Left colon (tissue), 2 donors: ENCODE measurements around the gene CLCNKA. TPM values are rescaled to one million over a fixed set of nuclear protein-coding genes. Genes with fewer than 3 reads are reported as not detected.
"Not testable (repeated sequence)": the region's sequence is repeated elsewhere in the genome, so short reads cannot be mapped to it uniquely, and the experiment has no call there.

Experiments used
- ATAC-seq: fragments of 200-7000 bp; cut with Tn5 transposase; one replicate; pipeline ENCODE4 v1.9.1; 2020; ENCODE audit warnings: mild to moderate bottlenecking, moderate library complexity
- DNase-seq, 2 donors: peaks; one replicate each; pipeline ENCODE4 v3.0.0-alpha.2; 2020
- intact Hi-C, 2 donors: fragments of 100-400 bp; cut with DNase I in 1 of 2; cut with micrococcal nuclease in 1 of 2; formaldehyde crosslinking; loops; one replicate each; pipeline versions ENCODE4 v1.11.2 to v1.14.0; 2022; cut with DNase I, micrococcal nuclease
- total RNA-seq, 2 donors: library from RNA; stranded (reverse); fragmentation: NEBNext Ultra II Directional; extraction: Animal tissue kit (Norgen Biotek cat#: 25700); gene quantifications; one replicate each; pipeline ENCODE4 v1.2.1, GENCODE V29; 2021
- donor health status: DM: no; HTN: no; CAD: no.
- donor health status: DM: yes; HTN: yes; CAD: no.

CLCNKA gene
- total RNA-seq, 2 donors from 2014 or later: 0.73 to 1.7 TPM

DNA sequence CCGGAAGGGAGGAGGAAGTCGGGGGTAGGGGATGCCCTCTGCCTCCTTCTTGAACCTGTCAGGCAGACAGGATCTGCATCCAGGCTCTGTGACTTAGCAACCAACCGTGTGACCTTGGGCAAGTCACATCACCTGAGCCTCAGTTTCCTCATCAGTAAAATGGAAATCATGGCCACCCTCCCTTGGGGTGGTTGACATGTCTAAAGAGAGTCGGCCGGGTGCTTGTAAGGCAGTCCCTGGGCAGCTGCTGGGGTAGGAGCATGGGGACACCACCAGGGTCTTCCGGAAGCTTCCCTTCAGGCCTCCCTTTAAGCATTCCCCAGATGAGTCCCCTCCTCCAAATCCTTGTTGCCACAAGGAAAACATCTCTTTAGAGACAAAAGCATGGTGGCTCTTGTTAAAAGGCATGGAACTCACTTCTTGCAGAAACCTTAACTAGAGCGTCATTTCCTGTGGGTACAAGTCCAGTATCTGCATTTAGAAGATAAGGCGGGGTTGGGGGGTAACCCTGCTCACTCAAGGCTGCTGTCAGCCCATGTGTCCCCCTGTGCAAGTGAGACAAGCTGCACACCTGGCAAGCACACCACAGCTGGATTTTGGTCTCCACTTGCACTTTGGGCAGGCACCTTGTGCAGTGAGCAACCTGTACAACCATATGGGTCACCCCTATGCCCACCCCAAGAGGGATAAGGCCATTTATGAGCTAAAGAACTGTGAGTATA, 32.1 kb downstream of the CLCNKA start:
- ATAC-seq (no peak), DNase-seq (no peak)
- intact Hi-C loops: loop anchor here in 1 of 2 donors (10.0 kb wide), 1 partner anchor 249 kb away; the partner anchor contains the start of gene UQCRHL

DNA sequence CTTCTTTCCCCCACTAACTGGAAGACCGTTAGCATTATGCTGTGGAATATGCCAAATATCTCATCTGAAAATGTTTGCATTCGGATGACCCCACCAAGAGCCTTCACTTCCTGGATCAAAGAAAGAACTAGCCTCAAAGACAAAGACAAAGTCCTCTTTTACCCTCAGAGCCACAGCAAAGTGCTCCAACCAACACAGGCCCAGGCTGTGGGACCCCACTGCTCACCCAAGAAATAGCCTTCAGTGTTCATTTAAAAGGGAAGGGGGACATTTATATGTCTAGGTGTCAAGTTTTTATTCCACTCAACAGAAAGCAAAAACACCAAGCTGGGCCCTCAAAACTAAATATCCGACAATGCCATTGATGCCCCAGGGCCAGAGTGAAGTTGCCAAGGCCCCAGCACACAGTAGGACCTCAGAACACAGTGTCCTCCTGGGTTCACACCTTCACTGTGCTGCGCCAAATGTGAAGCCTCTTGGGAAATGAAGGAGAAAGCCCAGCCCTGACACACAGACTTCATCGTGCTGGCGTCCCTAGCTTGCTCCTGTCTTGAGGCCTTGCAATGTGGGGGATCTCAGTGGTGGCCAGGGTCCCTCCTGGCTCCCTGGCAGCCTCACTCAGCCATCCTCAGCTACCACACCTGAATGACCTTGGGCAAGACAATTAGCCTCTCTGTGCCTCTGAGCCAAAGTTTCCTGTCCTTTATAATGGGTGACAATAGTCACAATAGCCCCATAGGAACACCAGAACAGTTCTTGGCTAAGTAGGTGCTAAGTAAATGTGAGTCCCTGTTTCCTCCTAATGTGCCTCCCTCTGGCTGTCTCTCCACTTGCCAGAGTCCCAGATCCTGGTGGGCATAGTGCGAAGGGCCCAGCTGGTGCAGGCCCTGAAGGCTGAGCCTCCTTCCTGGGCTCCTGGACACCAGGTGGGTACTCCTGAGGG, 33.0 kb downstream of the CLCNKA start:
- no peak for DNase-seq
- intact Hi-C loops: loop anchor here (5.0 to 10.0 kb wide), 2 partner anchors 48 to 250 kb away; partner anchors contain the start of gene UQCRHL (in 1 of the 2)
- ATAC-seq: no peak

DNA sequence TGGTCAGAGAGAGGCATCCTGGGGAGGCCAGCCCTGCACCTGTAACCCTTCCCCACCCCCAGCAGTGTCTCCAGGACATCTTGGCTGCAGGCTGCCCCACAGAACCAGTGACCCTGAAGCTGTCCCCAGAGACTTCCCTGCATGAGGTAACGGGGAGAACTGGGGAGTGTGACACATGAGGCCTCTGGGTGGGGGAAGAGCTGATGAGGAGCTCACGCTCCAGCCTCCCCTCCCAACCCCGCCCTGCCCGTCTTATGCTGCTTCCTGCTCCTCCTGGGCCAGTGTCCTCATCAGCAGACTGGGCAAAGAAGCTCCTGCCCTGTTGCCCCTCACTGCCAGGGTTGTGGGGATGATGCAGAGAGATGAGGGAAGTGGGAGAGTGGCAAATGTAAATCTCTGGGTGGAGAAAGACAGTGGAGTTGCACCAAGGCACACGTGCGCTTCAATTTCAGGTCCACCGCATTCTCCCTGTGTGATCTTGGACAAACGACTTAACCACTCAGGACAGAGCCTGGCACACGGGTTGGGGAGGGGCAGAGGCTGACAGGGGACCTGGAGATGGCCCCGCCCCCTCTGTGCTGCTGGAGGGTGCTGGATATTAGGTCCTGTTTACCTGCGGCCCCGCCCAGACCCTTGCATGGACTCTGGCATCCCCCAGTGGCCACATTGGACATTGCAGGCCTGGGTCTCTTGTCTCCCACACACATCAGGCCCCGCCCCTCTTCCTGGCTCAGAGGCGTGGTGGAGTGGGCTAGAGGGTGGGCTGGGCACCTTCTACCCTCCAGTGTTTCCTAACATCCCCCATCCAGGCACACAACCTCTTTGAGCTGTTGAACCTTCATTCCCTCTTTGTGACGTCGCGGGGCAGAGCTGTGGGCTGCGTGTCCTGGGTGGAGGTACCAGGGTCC, 34.0 kb downstream of the CLCNKA start:
- DNase-seq (peak; percentile 82 to 92), ATAC-seq (peak; percentile 93)
- intact Hi-C loops: loop anchor here (5.0 to 10.0 kb wide), 2 partner anchors 49 to 251 kb away; partner anchors contain the start of gene UQCRHL (in 1 of the 2)

DNA sequence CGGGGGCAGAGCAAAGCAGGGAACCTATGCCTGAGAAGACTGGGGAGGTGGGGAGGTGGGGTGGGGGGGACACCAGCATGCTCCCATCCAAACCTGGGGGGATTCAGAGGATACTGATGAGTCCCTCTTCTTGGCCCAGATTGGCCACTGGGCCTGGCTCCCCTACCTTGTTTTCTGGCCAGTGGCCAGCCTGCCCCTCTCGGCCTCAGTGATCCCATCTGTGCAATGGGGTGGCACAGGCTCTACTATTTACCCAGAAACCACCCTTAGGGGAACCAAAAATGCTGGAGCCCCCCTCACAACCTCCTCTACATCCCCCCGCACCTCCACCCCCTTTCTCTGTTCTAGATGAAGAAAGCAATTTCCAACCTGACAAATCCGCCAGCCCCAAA, 34.7 kb downstream of the CLCNKA start:
- intact Hi-C loops: loop anchor here (5.0 to 10.0 kb wide), 2 partner anchors 49 to 252 kb away; partner anchors contain the start of gene UQCRHL (in 1 of the 2)
- not testable (repeated sequence) for DNase-seq, ATAC-seq

DNA sequence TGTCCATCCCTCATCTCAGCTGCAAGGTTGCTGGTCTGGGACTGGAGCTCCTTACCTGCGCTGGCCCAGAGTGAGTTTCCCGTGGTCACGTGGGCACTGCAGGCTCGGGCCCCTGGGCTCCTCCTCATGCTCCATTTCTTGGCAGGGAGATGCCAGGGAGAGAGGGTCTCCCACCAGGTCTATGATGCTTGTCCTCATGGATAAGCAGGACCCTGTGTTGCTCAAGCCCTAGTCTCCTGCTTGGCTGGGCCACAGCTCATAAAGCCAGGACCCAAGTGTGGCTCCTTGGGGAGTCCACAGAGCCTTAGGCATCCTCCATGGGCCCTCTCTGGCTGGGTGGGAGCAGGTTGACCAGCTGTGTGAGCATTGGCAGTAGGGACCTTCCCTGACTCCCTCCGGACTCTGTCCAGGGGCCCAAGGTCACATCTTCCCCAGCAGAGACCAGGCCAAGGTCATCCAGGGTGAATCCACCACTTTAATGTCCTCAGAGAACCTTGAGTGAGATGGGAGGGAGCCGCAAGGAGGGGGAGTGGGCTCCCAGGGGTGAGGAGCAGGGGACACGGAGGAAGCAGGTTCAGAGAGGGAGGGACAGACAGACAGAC, 35.6 kb downstream of the CLCNKA start:
- not testable (repeated sequence) for ATAC-seq
- intact Hi-C loops: loop anchor here (5.0 to 10.0 kb wide), 2 partner anchors 50 to 253 kb away; partner anchors contain the start of gene UQCRHL (in 1 of the 2)

DNA sequence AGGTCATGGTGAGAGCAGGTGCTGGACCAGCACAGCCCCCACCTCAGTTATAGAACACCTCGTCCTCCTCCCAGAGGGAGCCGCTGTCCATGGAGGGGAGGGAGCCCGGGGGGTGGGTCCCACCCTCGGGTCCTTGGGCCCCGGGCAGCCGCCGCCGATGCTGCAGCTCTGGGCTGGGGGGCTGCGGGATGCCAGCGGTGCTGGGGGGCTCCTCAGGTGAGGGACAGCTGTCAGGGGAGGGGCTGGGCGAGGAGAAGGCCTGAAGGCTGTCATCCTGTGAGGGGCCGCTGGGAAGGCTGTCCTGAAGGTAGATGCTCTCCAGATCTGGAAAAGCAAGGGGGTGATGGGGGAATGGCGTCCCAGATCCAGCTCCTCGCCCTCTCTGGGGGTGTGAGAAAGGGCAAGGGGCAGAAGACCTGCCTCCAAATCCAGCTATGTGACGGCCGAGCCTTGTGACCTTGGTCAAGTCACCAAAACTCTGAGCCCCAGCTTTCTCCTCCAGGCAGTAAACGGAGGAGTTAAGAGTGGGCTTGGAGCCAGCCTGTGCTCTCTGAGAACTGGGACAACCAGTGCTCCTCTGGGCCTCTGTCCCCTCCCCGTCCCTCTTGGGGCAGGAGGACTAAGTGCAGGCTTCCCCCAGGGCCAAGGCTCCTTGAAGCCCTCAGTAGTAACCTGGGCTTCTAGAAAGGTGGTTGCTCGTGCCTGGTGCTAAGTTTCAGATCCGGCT, 36.7 kb downstream of the CLCNKA start:
- not testable (repeated sequence) for DNase-seq, ATAC-seq
- intact Hi-C loops: loop anchor here (5.0 to 10.0 kb wide), 2 partner anchors 51 to 254 kb away; partner anchors contain the start of gene UQCRHL (in 1 of the 2)

More for the DNA sequence above, 35.6 kb downstream of the CLCNKA start:
- DNase-seq: not testable (repeated sequence)

DNA sequence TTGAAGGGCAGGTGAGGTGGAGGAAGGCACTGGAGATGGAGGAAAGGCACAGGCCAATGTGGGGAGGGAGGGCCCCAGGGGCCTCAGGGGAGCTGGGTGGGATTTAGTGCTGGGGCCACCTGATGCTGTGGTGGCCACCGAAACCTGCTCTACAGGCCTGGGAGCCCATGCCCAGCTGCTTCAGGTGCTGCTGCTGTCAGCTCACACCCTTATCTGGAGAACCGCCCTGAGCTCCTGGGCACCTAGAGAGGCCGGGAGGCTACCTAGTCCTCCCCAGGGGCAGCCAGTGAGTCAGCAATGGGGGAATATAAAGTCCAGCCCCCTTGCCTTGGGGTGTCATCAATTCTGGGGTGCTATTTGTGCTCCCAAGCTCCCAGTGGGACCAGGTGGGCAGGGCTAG, 39.4 kb downstream of the CLCNKA start:
- ATAC-seq (no peak), DNase-seq (no peak)
- intact Hi-C loops: no loop called here

DNA sequence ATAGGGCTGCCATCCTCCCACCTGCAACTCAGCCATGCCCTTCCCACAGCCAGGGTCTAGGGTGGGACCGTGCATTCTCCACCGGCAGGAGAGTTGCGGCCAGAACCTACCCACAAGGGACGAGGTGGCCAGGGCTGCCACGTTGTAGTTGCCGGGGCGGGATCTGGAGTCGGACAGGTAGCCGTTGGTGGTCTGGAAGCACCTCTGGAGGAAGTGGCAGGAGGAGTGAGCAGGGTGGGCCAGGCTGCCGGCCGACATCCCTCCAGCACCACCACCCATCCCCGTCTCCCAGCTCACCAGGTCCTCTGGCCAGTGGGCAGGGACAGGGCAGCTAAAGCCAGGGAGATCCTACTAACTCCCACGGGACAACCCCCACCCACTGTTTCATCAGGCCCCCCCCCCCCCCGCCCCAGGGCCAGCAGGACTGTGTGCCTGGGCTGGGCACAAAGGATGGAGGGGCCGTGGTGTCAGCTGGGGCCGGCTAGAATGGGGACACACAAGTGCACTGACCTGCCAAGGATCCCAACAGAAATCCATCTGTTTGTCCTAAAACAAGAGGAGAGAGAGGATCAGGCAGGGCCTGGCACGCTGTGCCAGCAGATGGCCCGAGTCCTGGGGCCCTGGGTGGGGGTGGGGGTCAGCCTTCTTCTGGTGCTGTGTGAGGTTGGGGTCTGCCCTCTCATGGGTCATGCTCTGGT, 40.3 kb downstream of the CLCNKA start:
- DNase-seq, intact Hi-C loops, ATAC-seq: not testable (repeated sequence)

DNA sequence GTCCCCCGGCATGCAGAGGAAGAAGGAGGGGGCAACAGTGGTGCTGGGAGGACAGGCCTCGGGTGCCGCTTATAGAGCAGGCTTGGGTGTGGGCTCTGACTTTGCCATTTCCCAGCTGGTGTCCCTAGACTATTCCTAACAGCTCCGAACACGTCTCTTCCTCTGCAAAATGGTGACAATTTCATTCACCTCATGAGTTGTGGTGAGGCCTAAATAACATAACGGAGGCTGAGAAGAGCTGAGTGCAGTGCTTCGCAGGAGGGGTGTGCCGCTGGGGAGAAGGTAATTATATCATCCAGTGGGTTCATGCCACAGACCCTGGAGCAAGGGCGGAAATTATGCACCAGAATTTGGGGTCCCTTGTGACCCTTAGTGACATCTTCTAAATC, 40.8 kb downstream of the CLCNKA start:
- intact Hi-C loops, ATAC-seq, DNase-seq: not testable (repeated sequence)

DNA sequence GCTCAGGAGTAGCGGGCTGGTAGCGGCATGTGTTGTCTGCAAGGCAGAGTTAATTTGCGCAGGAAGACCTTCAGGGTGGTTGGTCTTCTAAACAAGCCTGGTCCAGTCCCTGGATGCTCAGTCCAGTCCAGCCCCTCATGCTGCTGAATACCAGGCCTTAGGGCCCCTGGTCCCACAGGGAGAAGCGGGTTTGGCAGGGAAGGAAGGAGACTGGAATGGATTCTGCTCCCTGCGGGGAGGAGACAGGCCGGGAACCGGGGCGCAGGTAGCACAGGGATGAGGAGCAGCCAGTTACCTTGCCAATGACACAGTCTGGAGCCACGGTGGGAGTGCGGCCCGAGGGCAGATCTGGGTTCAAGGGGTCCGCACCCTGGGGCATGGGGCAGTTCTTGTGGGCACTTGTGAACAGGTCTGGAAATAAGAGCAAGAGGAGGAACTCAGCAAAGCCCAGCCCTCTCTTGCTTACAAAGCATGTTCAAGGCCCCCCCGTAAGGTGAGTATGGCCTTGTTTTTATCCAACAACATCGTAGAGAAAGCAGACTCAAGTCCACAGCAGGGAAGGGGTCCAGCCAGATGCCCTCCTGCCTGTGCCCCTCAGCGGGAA, 41.5 kb downstream of the CLCNKA start:
- DNase-seq (no peak), ATAC-seq (no peak)
- intact Hi-C loops: no loop called here

DNA sequence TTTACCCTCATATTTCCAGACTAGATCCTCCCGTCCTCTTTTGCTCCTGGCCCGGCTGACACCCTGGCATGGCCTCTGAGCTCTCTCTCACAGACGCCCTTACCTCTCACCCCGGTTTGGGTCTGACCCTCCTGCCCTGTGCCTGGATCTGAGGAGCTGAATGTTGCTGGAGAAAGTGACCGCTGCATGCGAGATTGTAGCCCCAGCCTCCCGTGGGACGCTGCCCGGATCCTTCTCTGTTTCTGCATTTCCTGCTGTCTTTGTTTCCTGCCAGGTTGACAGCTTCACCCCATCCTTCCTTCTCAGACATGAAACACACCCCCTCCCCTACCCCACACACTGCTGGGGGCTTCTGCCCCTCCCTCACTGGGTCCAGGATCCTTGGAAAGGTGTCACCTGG, 42.1 kb downstream of the CLCNKA start:
- DNase-seq: no peak

DNA sequence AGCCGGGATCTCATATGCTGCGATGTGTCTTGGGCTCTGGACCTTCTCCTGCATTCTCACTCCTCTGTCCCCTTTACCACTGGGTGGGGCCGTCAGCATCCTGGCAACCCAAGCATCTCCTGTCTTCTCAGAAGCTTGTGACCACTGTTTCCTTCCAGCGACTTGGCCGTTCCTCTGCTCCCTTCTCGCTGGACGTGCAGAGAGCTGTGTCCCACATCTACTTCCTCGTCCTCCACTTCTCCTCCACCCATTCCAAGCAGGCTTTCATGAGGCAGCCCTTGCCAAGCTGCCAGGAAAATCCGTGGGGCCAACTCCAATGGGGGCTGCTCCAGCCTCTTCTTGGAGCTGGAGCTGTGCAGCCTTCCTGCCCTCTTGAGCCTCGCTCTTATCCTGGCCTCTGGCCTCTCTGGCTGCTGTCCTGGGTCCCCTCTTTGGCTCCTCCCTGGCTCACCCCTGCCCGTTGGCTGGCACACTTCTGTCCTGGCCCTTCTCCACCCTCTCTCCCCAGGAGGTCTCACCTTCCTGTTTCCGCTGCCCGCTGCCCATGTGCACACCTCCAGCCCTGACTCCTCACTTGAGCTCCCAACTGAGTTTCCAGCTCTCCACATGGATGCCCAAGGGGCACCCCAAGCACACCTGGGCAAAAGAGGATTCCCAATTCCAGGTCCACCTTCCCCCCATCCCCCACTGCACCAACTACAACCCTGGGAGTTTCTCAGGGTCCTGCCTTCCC, 42.9 kb downstream of the CLCNKA start:
- intact Hi-C loops: no loop called here
- ATAC-seq (no peak), DNase-seq (no peak)

More for the DNA sequence above, 42.1 kb downstream of the CLCNKA start:
- ATAC-seq: no peak
- intact Hi-C loops: no loop called here

DNA sequence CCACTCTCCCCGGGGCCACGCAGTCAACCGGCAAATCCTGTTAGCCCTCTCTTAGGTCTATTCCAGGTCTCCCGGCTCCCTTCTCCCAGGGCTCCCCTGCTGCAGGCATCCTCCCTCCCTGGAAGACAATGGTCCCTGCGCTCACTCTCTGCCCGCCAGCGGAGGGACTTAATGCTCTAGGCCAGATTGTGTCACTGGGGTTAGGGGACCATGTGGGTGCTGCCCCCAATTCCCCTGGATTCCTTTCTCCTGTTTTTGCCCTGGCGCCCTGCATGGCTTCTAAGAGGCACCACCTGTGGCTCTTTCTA, 43.4 kb downstream of the CLCNKA start:
- ATAC-seq (no peak), DNase-seq (no peak)
- intact Hi-C loops: no loop called here

DNA sequence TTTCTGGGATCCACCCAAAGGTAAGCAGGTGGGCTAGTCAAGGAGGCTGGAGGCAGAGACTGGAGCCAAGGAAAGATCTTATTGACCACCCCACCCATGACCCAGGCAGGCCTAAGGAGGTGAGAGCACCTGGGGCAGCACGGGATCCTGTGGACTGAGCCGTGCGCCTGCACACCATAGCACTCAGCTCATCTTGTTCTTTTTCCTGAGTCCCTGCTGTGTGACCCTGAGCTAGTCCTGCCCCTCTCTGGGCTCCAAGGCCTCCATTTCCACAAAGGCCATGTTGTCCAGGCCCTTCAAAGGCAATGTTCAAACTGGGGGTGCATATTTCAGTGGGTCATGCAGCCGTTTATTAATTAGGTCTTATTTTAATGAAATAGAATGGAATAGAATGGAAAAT, 44.4 kb downstream of the CLCNKA start:
- DNase-seq: no peak
- intact Hi-C loops: no loop called here

DNA sequence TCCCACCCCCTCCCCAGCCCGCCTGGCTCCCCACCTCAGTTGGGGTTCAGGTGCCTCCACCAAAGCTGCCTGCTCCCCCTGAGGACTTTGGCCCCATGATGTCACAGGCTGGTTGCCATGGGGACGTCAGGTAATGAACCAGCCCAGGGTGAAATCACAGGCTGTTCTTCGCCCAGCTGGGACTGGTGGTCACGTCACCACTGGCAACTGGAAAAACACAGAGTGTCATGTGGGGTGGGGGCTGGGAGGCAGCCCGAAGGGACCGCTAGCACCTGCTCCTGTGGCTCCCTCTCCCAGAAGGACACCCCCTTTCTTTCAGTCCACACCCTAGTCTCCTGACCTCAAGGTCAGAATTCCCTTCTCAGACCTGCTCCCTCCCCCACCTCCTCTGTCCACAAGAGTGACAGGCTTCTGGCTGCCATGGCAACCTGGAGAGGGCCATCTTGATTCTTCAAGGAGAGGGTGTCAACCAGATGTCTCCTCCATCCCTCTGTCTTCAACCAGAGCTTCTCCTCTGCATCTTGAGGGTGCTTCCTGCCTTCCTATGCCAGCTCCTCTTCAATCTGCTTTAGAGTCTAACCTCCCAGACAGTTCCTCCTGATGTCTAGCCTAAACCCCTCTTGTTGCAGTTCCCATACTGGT, 45.4 kb downstream of the CLCNKA start:
- intact Hi-C loops: no loop called here
- peak; percentile 50 to 54 for DNase-seq
- ATAC-seq: peak; percentile 72

More for the DNA sequence above, 44.4 kb downstream of the CLCNKA start:
- ATAC-seq: no peak
